ENCODE measurements around the gene FADS1.

FADS1 gene

GRCh38 chr11:61846362-61847020, 29.7 kb upstream of the FADS1 start:
- no peak for DNase-seq (ENCODE audit: low read depth in 2 of 2)

- no peak for DNase-seq (ENCODE audit: low read depth in 2 of 2)
Observed at GRCh38 chr11:61844909-61845565, 28.2 kb upstream of the FADS1 start.

GRCh38 chr11:61842528-61842820, 25.7 kb upstream of the FADS1 start:
- no peak for DNase-seq (ENCODE audit: low read depth in 2 of 2)

GRCh38 chr11:61841636-61842527, 25.1 kb upstream of the FADS1 start:
- DNase-seq (ENCODE audit: low read depth in 2 of 2): no peak

GRCh38 chr11:61840371-61840770, 23.6 kb upstream of the FADS1 start:
- DNase-seq (ENCODE audit: low read depth in 2 of 2): no peak

- no peak for DNase-seq (ENCODE audit: low read depth in 2 of 2)
Observed at GRCh38 chr11:61839742-61840141, 22.9 kb upstream of the FADS1 start.

- no peak for DNase-seq (ENCODE audit: low read depth in 2 of 2)
Observed at GRCh38 chr11:61838921-61839320, 22.1 kb upstream of the FADS1 start.

- no peak for DNase-seq (ENCODE audit: low read depth in 2 of 2)
Observed at GRCh38 chr11:61838501-61838900, 21.7 kb upstream of the FADS1 start.

- no peak for DNase-seq (ENCODE audit: low read depth in 2 of 2)
Observed at GRCh38 chr11:61837411-61838005, 20.7 kb upstream of the FADS1 start.

- no peak for DNase-seq (ENCODE audit: low read depth in 2 of 2)
Observed at GRCh38 chr11:61836193-61836592, 19.4 kb upstream of the FADS1 start.

GRCh38 chr11:61834278-61835048, 17.7 kb upstream of the FADS1 start:
- DNase-seq (ENCODE audit: low read depth in 2 of 2): no peak

GRCh38 chr11:61833926-61834277, 17.1 kb upstream of the FADS1 start:
- DNase-seq (ENCODE audit: low read depth in 2 of 2): no peak

GRCh38 chr11:61833471-61833870, 16.7 kb upstream of the FADS1 start:
- no peak for DNase-seq (ENCODE audit: low read depth in 2 of 2)

GRCh38 chr11:61832754-61833153, 16.0 kb upstream of the FADS1 start:
- DNase-seq (ENCODE audit: low read depth in 2 of 2): no peak

GRCh38 chr11:61832207-61832606, 15.4 kb upstream of the FADS1 start:
- DNase-seq (ENCODE audit: low read depth in 2 of 2): no peak

- DNase-seq (ENCODE audit: low read depth in 2 of 2): no peak
Observed at GRCh38 chr11:61830237-61831105, 13.7 kb upstream of the FADS1 start.

GRCh38 chr11:61829806-61830205, 13.0 kb upstream of the FADS1 start:
- no peak for DNase-seq (ENCODE audit: low read depth in 2 of 2)

GRCh38 chr11:61828629-61829407, 12.0 kb upstream of the FADS1 start:
- no peak for DNase-seq (ENCODE audit: low read depth in 2 of 2)

- no peak for DNase-seq (ENCODE audit: low read depth in 2 of 2)
Observed at GRCh38 chr11:61828379-61828628, 11.5 kb upstream of the FADS1 start.

Measured in stimulated activated CD4-positive, alpha-beta T cell treated with anti-CD3 and anti-CD28 coated beads, Interleukin-1b, Interleukin-23, amount 100 ng/mL, for 1 hour (primary cell).